T-helper 2 cell treated with Interferon-gamma antibody and Interleukin-4, amounts not matched to agents 100 ng/mL and 5 ng/mL, for 36 hours (primary cell): ENCODE data around the gene FLT3. TPM values are rescaled to one million over a fixed set of nuclear protein-coding genes. Genes with fewer than 3 reads are reported as not detected.

Experiments used
- intact Hi-C: fragments of 100-400 bp; cut with micrococcal nuclease; formaldehyde crosslinking; loops from one replicate; pipeline ENCODE4 v1.15.1; 2023
- total RNA-seq: library from RNA; stranded (reverse); gene quantifications from 2 replicates; pipeline ENCODE4 v1.2.3, GENCODE V29; 2022

Gene FLT3
- total RNA-seq, 1 donor from 2014 or later, result not detected

GRCh38 chr13:27962128-27962841 is 138.1 kb downstream of the FLT3 start:
- intact Hi-C loops, result no loop called here

GRCh38 chr13:27961227-27962085 is 138.9 kb downstream of the FLT3 start:
- intact Hi-C loops, result no loop called here

GRCh38 chr13:27960362-27961226 is 139.8 kb downstream of the FLT3 start:
- intact Hi-C loops, result no loop called here

- intact Hi-C loops, result loop anchor here (10.0 kb wide), 1 partner anchor 585 kb away; no protein-coding TSS in a partner anchor
These were observed 140.4 kb downstream of the FLT3 start for GRCh38 chr13:27959976-27960361.

- intact Hi-C loops, result loop anchor here (10.0 kb wide), 1 partner anchor 582 kb away; no protein-coding TSS in a partner anchor
These were observed 143.6 kb downstream of the FLT3 start for GRCh38 chr13:27956576-27957300.

GRCh38 chr13:27955014-27955591 is 145.3 kb downstream of the FLT3 start:
- intact Hi-C loops, result loop anchor here (10.0 kb wide), 1 partner anchor 580 kb away; no protein-coding TSS in a partner anchor

- intact Hi-C loops, result loop anchor here (1.0 to 10.0 kb wide), 2 partner anchors 162 to 580 kb away; partner anchors contain the start of gene GSX1
These were observed 145.9 kb downstream of the FLT3 start for GRCh38 chr13:27954406-27954851.

- intact Hi-C loops, result loop anchor here (1.0 to 10.0 kb wide), 2 partner anchors 162 to 579 kb away; partner anchors contain the start of gene GSX1
These were observed 146.5 kb downstream of the FLT3 start for GRCh38 chr13:27953676-27954405.

Other genes starting within 250 kb of the FLT3 start
- gene PDX1, start 180.6 kb downstream of the FLT3 start, total RNA-seq, result not detected in 2 replicates
- gene CDX2, start 131.3 kb downstream of the FLT3 start, total RNA-seq, result not detected in 2 replicates
- not detected in 2 replicates for gene URAD, start 111.9 kb downstream of the FLT3 start, total RNA-seq
- gene PAN3, start 38.0 kb upstream of the FLT3 start, total RNA-seq, result 40.7 and 41.7 TPM in 2 replicates